Measurements from ENCODE around the gene ABCC2.

Gene ABCC2

DNA sequence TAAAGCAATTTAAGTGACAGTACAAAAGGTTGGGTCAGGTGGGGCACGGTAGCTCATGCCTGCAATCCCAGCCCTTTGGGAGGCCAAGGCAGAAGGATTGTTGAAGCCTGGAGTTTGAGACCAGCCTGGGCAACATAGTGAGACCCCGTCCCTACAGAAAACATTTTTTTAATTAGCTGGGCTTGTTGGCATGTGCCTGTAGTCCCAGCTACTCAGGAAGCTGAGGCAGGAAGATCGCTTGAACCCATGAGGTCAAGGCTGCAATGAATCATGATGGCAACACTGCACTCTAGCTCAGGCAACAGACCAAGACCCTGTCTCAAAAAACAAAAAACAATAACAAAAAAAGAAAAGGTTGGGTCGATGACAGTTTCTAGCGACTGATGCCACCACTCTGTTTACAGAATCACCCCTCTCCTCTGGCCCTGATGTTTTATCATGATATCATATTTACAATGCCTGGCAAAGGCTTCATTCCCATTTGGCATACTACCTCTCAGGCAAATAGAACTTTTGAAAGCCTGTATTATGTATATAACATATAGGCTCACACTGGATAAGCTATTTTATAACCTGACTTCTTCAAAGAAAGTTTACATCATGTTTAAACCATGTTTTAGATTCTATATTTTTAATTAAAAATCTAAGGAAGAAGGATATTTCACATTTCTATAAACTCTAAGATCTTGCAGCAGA is 558 bp upstream of the ABCC2 start:
- TF ChIP-seq, protein P1, sequence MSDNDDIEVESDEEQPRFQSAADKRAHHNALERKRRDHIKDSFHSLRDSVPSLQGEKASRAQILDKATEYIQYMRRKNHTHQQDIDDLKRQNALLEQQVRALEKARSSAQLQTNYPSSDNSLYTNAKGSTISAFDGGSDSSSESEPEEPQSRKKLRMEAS (IDR thresholded peaks at IDR 0.05) = no peak
- TF ChIP-seq TAF1 (IDR thresholded peaks at IDR 0.05; ENCODE audit: low read depth) (no peak), EP300 (IDR thresholded peaks at IDR 0.05; ENCODE audit: borderline replicate concordance) (no peak)
- TF ChIP-seq, protein P2, sequence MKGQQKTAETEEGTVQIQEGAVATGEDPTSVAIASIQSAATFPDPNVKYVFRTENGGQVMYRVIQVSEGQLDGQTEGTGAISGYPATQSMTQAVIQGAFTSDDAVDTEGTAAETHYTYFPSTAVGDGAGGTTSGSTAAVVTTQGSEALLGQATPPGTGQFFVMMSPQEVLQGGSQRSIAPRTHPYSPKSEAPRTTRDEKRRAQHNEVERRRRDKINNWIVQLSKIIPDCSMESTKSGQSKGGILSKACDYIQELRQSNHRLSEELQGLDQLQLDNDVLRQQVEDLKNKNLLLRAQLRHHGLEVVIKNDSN (IDR thresholded peaks at IDR 0.05) = no peak

DNA sequence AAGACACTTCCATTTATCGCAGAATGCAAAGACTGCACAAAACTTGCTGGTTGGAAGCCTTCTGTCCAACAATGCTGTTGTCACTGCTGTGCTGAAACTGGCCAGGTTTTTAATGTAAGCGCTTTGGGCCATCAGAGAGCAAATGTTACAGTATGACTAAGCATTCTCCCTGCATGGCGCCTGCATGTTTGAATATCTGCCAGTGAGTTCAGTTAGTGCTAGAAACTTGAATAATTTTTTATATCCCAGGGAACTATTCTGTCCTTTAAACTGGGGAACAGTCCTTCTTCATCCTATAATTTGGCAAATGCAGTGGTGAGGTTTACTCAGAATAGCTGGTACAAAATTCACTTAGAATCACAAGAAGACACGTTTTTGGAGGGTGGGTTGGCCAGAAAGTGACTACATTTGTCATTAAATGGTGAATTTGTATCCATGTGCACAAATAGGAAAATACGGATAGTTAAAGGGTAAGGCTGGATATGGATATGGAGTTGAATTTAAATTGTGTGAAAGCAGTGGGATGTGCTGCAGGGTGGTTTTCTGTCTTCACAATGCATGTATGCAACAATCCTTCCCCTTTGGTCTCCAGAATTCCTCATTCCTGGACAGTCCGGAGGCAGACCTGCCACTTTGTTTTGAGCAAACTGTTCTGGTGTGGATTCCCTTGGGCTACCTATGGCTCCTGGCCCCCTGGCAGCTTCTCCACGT is 1.7 kb downstream of the ABCC2 start:
- TF ChIP-seq NFIC (IDR thresholded peaks at IDR 0.05) (peak; percentile 57), RAD21 (IDR thresholded peaks at IDR 0.05; ENCODE audit: low read depth) (no peak), YY1 (IDR thresholded peaks at IDR 0.05; ENCODE audit: low read depth) (peak; percentile 66; the same call in 1 of the 2 replicates), EP300 (IDR thresholded peaks at IDR 0.05; ENCODE audit: borderline replicate concordance) (peak; percentile 41; the same call in 1 of the 2 replicates), ZBTB7A (IDR thresholded peaks at IDR 0.05; ENCODE audit: low read depth) (no peak)
- TF ChIP-seq, protein P2 (IDR thresholded peaks at IDR 0.05) = no peak
- TF ChIP-seq, protein P1 (IDR thresholded peaks at IDR 0.05) = no peak

DNA sequence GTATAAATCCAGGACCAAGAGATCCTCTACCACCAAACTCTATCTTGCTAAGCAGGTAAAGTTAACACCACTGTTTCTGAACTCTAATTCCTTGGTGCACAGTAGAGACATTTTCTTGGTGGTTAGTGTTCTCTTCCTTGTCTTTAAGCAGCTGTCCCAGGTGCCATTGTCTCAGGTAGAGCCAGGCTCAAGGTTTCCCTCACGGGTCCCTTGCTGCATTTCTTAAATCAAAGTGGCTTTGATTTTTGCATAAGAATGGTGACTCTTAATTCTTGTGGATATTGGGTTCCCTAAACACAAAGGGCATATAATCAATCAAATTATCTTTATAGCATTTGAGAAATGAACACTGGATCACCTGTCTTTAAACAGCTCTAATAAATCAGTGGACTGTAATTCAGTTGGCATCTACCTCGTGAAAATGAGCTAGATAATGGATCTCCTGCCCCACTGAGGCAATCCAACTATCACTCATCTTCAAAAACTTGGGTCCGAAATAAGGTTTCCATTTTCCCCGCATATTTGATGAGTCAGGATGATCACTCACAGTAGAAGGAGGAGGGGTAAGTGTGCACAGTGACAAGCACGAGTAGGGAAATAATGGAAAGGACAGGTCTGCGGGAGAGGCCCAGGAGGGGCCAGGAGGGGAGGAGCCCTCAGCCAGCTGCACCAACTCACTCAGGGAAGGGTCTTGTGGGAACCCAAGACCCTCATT is 2.4 kb downstream of the ABCC2 start:
- TF ChIP-seq, protein P3, sequence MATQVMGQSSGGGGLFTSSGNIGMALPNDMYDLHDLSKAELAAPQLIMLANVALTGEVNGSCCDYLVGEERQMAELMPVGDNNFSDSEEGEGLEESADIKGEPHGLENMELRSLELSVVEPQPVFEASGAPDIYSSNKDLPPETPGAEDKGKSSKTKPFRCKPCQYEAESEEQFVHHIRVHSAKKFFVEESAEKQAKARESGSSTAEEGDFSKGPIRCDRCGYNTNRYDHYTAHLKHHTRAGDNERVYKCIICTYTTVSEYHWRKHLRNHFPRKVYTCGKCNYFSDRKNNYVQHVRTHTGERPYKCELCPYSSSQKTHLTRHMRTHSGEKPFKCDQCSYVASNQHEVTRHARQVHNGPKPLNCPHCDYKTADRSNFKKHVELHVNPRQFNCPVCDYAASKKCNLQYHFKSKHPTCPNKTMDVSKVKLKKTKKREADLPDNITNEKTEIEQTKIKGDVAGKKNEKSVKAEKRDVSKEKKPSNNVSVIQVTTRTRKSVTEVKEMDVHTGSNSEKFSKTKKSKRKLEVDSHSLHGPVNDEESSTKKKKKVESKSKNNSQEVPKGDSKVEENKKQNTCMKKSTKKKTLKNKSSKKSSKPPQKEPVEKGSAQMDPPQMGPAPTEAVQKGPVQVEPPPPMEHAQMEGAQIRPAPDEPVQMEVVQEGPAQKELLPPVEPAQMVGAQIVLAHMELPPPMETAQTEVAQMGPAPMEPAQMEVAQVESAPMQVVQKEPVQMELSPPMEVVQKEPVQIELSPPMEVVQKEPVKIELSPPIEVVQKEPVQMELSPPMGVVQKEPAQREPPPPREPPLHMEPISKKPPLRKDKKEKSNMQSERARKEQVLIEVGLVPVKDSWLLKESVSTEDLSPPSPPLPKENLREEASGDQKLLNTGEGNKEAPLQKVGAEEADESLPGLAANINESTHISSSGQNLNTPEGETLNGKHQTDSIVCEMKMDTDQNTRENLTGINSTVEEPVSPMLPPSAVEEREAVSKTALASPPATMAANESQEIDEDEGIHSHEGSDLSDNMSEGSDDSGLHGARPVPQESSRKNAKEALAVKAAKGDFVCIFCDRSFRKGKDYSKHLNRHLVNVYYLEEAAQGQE (IDR thresholded peaks at IDR 0.05; ENCODE audit: low read depth) = peak; percentile 33; the same call in 1 of the 2 replicates
- no peak for TF ChIP-seq ZBTB7A (IDR thresholded peaks at IDR 0.05; ENCODE audit: low read depth)

DNA sequence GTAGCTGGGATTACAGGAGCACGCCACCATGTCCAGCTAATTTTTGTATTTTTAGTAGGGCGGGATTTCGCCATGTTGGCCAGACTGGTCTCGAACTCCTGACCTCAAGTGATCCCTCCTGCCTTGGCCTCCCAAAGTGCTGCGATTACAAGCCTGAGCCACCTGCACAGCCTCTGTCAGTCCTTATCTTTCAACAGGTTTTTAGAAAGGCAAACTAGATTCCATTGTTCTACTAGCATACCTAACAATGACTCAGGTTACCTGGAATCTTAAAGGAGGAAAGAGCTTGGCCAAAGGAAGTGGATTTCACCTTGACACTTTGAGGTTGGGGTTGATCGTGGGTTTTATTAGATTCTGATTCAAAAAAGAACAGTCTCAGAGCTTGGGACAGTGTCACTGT is 3.2 kb downstream of the ABCC2 start:
- TF ChIP-seq NFIC (IDR thresholded peaks at IDR 0.05) (no peak), CEBPB (IDR thresholded peaks at IDR 0.05) (peak; percentile 15; the same call in 1 of the 2 replicates), TAF1 (IDR thresholded peaks at IDR 0.05; ENCODE audit: low read depth) (no peak), EP300 (IDR thresholded peaks at IDR 0.05; ENCODE audit: borderline replicate concordance) (peak; percentile 54; the same call in 1 of the 2 replicates), TEAD4 (IDR thresholded peaks at IDR 0.05) (peak; percentile 91), YY1 (IDR thresholded peaks at IDR 0.05; ENCODE audit: low read depth) (no peak), ZBTB7A (IDR thresholded peaks at IDR 0.05; ENCODE audit: low read depth) (no peak), RAD21 (IDR thresholded peaks at IDR 0.05; ENCODE audit: low read depth) (no peak), EGR1 (IDR thresholded peaks at IDR 0.05) (no peak), TCF12 (IDR thresholded peaks at IDR 0.05; ENCODE audit: low read depth) (0 out of 2 replicates have a peak, but pooled peaks have one; percentile 66), CREB1 (IDR thresholded peaks at IDR 0.05; ENCODE audit: low read depth) (no peak), FOXM1 (IDR thresholded peaks at IDR 0.05; ENCODE audit: borderline replicate concordance, low read depth) (no peak)
- TF ChIP-seq, protein P2 (IDR thresholded peaks at IDR 0.05) = no peak
- TF ChIP-seq, protein P3 (IDR thresholded peaks at IDR 0.05; ENCODE audit: low read depth) = no peak
- TF ChIP-seq, protein P1 (IDR thresholded peaks at IDR 0.05) = peak; percentile 28; the same call in 1 of the 2 replicates

DNA sequence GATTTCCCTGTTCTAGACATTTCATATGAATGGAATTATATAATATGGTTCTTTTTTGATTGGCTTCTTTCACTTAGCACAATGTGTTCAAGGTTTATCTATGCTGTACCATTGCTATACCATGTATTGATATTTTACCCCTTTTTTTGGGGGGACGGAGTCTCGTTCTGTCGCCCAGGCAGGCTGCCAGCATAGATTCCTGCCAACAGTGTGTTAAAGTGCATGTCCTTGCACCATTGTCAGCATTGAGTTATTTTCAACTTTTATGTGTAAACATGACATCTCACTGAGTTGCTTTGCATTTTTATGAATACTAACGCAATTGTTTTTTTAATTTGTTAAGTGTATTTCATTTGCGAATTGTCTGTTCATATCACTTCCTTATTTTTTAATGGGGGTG is 4.9 kb downstream of the ABCC2 start:
- TF ChIP-seq YY1 (IDR thresholded peaks at IDR 0.05; ENCODE audit: low read depth) = no peak
- TF ChIP-seq, protein P3 (IDR thresholded peaks at IDR 0.05; ENCODE audit: low read depth) = no peak
- no peak for TF ChIP-seq CEBPB (IDR thresholded peaks at IDR 0.05)
- TF ChIP-seq, protein P1 (IDR thresholded peaks at IDR 0.05) = no peak
- TF ChIP-seq TAF1 (IDR thresholded peaks at IDR 0.05; ENCODE audit: low read depth) = no peak
- TF ChIP-seq, protein P2 (IDR thresholded peaks at IDR 0.05) = no peak
- no peak for TF ChIP-seq FOXM1 (IDR thresholded peaks at IDR 0.05; ENCODE audit: borderline replicate concordance, low read depth)
- TF ChIP-seq NFIC (IDR thresholded peaks at IDR 0.05) = no peak
- TF ChIP-seq ZBTB7A (IDR thresholded peaks at IDR 0.05; ENCODE audit: low read depth) = no peak
- TF ChIP-seq TEAD4 (IDR thresholded peaks at IDR 0.05) = no peak
- TF ChIP-seq RAD21 (IDR thresholded peaks at IDR 0.05; ENCODE audit: low read depth) = no peak
- no peak for TF ChIP-seq EP300 (IDR thresholded peaks at IDR 0.05; ENCODE audit: borderline replicate concordance)
- TF ChIP-seq CREB1 (IDR thresholded peaks at IDR 0.05; ENCODE audit: low read depth) = no peak
- TF ChIP-seq TCF12 (IDR thresholded peaks at IDR 0.05; ENCODE audit: low read depth) = no peak
- no peak for TF ChIP-seq EGR1 (IDR thresholded peaks at IDR 0.05)
